OCI-LY7 (cell line): ENCODE results near the gene CLSTN3. TPM values are rescaled to one million over a fixed set of nuclear protein-coding genes. Genes with fewer than 3 reads are reported as not detected.

Source experiments
- BruUV-seq: library from RNA; stranded (reverse); fragments of 400-500 nt; replicated peaks from 2 replicates; lab custom pipeline; 2021; lab: Mats Ljungman, UMichigan
- CTCF ChIA-PET: fragments of 300-600 bp; sonication (Branson Sonifier 250); formaldehyde crosslinking; loops from one replicate; lab custom pipeline; 2022; ENCODE audit warnings: antibody characterized with exemption; ENCODE audit not compliant: unreplicated experiment; lab: Charles Lee
- POLR2A ChIA-PET: fragments of 300-600 bp; sonication (Branson Sonifier 250); formaldehyde crosslinking; loops from one replicate; lab custom pipeline; 2022; ENCODE audit warnings: antibody characterized with exemption; lab: Charles Lee
- DNase-seq: peaks from one replicate; pipeline ENCODE4 v3.0.0-alpha.2; 2015; ENCODE audit warnings: low spot score
- H2AFZ ChIP-seq: fragments of 200-600 bp; sonication (generic), shearing (Covaris generic); 2 replicates; pipeline ENCODE4 v1.6.1; 2014; ENCODE audit warnings: mild to moderate bottlenecking, antibody characterized with exemption, low read length, moderate library complexity
- H3K27ac ChIP-seq: fragments of 200-600 bp; sonication (generic); 2 replicates; pipeline ENCODE4 v1.5.1; 2014; ENCODE audit warnings: mixed run types, low read depth, mild to moderate bottlenecking, moderate library complexity, low read length, inconsistent platforms; ENCODE audit not compliant: poor library complexity, severe bottlenecking
- H3K36me3 ChIP-seq: fragments of 200-600 bp; sonication (generic); 2 replicates; pipeline ENCODE4 v1.6.1; 2014; ENCODE audit warnings: mild to moderate bottlenecking, antibody characterized with exemption, low read length, moderate library complexity, mixed read lengths; ENCODE audit not compliant: insufficient read depth
- H3K4me1 ChIP-seq: fragments of 200-600 bp; sonication (generic); 2 replicates; pipeline ENCODE4 v1.5.1; 2014; ENCODE audit warnings: mild to moderate bottlenecking, low read length; ENCODE audit not compliant: insufficient read depth, poor library complexity, severe bottlenecking
- H3K4me2 ChIP-seq: fragments of 200-600 bp; sonication (generic); 2 replicates; pipeline ENCODE4 v1.6.1; 2014; ENCODE audit warnings: mild to moderate bottlenecking, low read length
- H3K4me3 ChIP-seq: fragments of 200-600 bp; sonication (generic); 2 replicates; pipeline ENCODE4 v1.5.1; 2014; ENCODE audit warnings: mild to moderate bottlenecking, low read depth, low read length; ENCODE audit not compliant: poor library complexity, severe bottlenecking
- H3K79me2 ChIP-seq: fragments of 200-600 bp; sonication (generic); 2 replicates; pipeline ENCODE4 v1.6.1; 2016; ENCODE audit warnings: low read depth, mild to moderate bottlenecking, low read length, moderate library complexity, mixed read lengths; ENCODE audit not compliant: insufficient read depth
- H3K9me2 ChIP-seq: fragments of 200-600 bp; sonication (generic); 2 replicates; pipeline ENCODE4 v1.6.1; 2016; ENCODE audit warnings: mild to moderate bottlenecking, low read length, mixed read lengths; ENCODE audit not compliant: insufficient read depth
- H3K9me3 ChIP-seq: fragments of 200-600 bp; sonication (generic); 2 replicates; pipeline ENCODE4 v1.6.1; 2014; ENCODE audit warnings: mild to moderate bottlenecking, mixed run types, low read length, mixed read lengths
- H4K20me1 ChIP-seq: fragments of 200-600 bp; sonication (generic); 2 replicates; pipeline ENCODE4 v1.6.1; 2014; ENCODE audit warnings: mild to moderate bottlenecking, antibody characterized with exemption, low read length, moderate library complexity, mixed read lengths; ENCODE audit not compliant: insufficient read depth
- CTCF ChIP-seq: fragments of 200-600 bp; sonication (generic); conservative IDR thresholded peaks from 2 replicates; pipeline ENCODE4 v1.5.1; 2014; ENCODE audit warnings: mild to moderate bottlenecking, antibody characterized with exemption, low read length, moderate library complexity, mixed read lengths
- EZH2phosphoT487 ChIP-seq: fragments of 200-600 bp; sonication (generic); IDR thresholded peaks from 2 replicates; pipeline ENCODE4 v1.6.1; 2018; ENCODE audit warnings: low read depth, borderline replicate concordance, mild to moderate bottlenecking, mixed run types, antibody characterized with exemption, low read length, moderate library complexity, mixed read lengths
- intact Hi-C: fragments of 100-400 bp; cut with micrococcal nuclease; formaldehyde crosslinking; loops from one replicate; pipeline ENCODE4 v1.10.0; 2022; ENCODE audit not compliant: unreplicated experiment
- total RNA-seq, 2 experiments: library from RNA; depleted of rRNA in 1 of 2; stranded (reverse); fragments of >200 nt in 1 of 2; shearing (Covaris generic) in 1 of 2; gene quantifications; 2 replicates each; pipeline ENCODE4 v1.2.3, GENCODE V29; 2014 to 2022

Gene CLSTN3
- total RNA-seq, 2 experiments from 2014 or later = 18.5 to 34.2 TPM

- DNase-seq = no peak
- H3K27ac ChIP-seq = no peak overlapping the region
- H3K36me3 ChIP-seq = no peaks in the 10 kb centered on the region
- POLR2A ChIA-PET = no interaction called here
- CTCF ChIA-PET = interaction anchor here (1.0 kb wide), 1 partner anchor 8 kb away, joined by 4 read pairs; no protein-coding TSS in a partner anchor
- intact Hi-C loops = no loop called here
- no peaks in the 10 kb centered on the region for H3K79me2 ChIP-seq
- no peaks in the 10 kb centered on the region for H4K20me1 ChIP-seq
- H3K9me3 ChIP-seq = no peaks in the 10 kb centered on the region
- TF ChIP-seq EZH2phosphoT487 = no peak
- TF ChIP-seq CTCF = no peak
- BruUV-seq = no TSS peak
- H3K9me2 ChIP-seq = no peaks in the 10 kb centered on the region
- no peak overlapping the region for H3K4me3 ChIP-seq
- no peak overlapping the region for H3K4me2 ChIP-seq
- H3K4me1 ChIP-seq = no peaks in the 10 kb centered on the region
- H2AFZ ChIP-seq = no peak overlapping the region
Observed at GRCh38 chr12:7156259-7157197, 26.4 kb downstream of the CLSTN3 start.

- intact Hi-C loops = no loop called here
Observed at GRCh38 chr12:7157391-7157790, 27.2 kb downstream of the CLSTN3 start.

More at GRCh38 chr12:7157391-7157790, 27.2 kb downstream of the CLSTN3 start:
- Histone ChIP-seq H3K9me2 (no peaks in the 10 kb centered on the region), H3K79me2 (no peaks in the 10 kb centered on the region), H3K36me3 (no peaks in the 10 kb centered on the region), H3K9me3 (no peaks in the 10 kb centered on the region), H4K20me1 (no peaks in the 10 kb centered on the region), H3K4me1 (no peaks in the 10 kb centered on the region), H3K4me3 (no peak overlapping the region), H3K4me2 (no peak overlapping the region), H2AFZ (no peak overlapping the region), H3K27ac (no peak overlapping the region)
- BruUV-seq = no TSS peak
- DNase-seq = no peak
- ChIA-PET CTCF (no interaction called here), POLR2A (no interaction called here)
- TF ChIP-seq EZH2phosphoT487 (no peak), CTCF (no peak)
